ENCODE measurements around the gene PEX10. TPM values are rescaled to one million over a fixed set of nuclear protein-coding genes. Genes with fewer than 3 reads are reported as not detected.

The PEX10 gene
- total RNA-seq, 1 experiment from 2014 or later, result 24.3 TPM

- Histone ChIP-seq H3K4me2 (no peak overlapping the region), H3K79me2 (ENCODE audit: low read depth) (no peaks in the 10 kb centered on the region), H3K27ac (no peak overlapping the region), H3F3A (ENCODE audit: insufficient read depth, low read depth) (peaks cover 12% of the 10 kb centered on the region; the same call in 1 of the 2 replicates), H3K36me3 (ENCODE audit: low read depth) (no peaks in the 10 kb centered on the region), H3K9me2 (ENCODE audit: insufficient read depth) (no peaks in the 10 kb centered on the region), H2AFZ (no peak overlapping the region), H3K4me1 (replicated peaks; ENCODE audit: insufficient read depth) (peaks cover 15% of the 10 kb centered on the region), H3K4me3 (no peak overlapping the region), H3K27me3 (ENCODE audit: insufficient read depth, low read depth) (peaks cover 29% of the 10 kb centered on the region), H3K9me3 (ENCODE audit: insufficient read depth, low read depth) (peaks cover 13% of the 10 kb centered on the region), H4K20me1 (ENCODE audit: insufficient read depth) (no peaks in the 10 kb centered on the region)
- intact Hi-C loops (cut with micrococcal nuclease; ENCODE audit: unreplicated experiment), result loop anchor here (10.0 kb wide), 1 partner anchor 225 kb away; no protein-coding TSS in a partner anchor
- no peak for TF ChIP-seq CTCF (conservative IDR thresholded peaks at IDR 0.05)
- TF ChIP-seq EZH2 (IDR thresholded peaks at IDR 0.05; ENCODE audit: low read depth), result no peak
- no TSS peak for BruUV-seq (replicated peaks)
- DNase-seq, result no peak
- POLR2A ChIA-PET (ENCODE audit: unreplicated experiment), result interaction anchor here (0.5 kb wide), 1 partner anchor 122 kb away, joined by 10 read pairs; no protein-coding TSS in a partner anchor
- CTCF ChIA-PET, result no interaction called here
These were observed 7.1 kb upstream of the PEX10 start for GRCh38 chr1:2419416-2419815.

GRCh38 chr1:2418791-2419320 is 6.5 kb upstream of the PEX10 start:
- CTCF ChIA-PET, result no interaction called here
- intact Hi-C loops (cut with micrococcal nuclease; ENCODE audit: unreplicated experiment), result loop anchor here (10.0 kb wide), 1 partner anchor 226 kb away; no protein-coding TSS in a partner anchor

GRCh38 chr1:2417833-2418225 is 5.5 kb upstream of the PEX10 start:
- H4K20me1 ChIP-seq (ENCODE audit: insufficient read depth), result no peaks in the 10 kb centered on the region
- intact Hi-C loops (cut with micrococcal nuclease; ENCODE audit: unreplicated experiment), result loop anchor here (10.0 kb wide), 1 partner anchor 227 kb away; no protein-coding TSS in a partner anchor
- no TSS peak for BruUV-seq (replicated peaks)
- H3K9me2 ChIP-seq (ENCODE audit: insufficient read depth), result no peaks in the 10 kb centered on the region
- peaks cover 21% of the 10 kb centered on the region; the same call in 1 of the 2 replicates for H3F3A ChIP-seq (ENCODE audit: insufficient read depth, low read depth)
- peaks cover 6% of the 10 kb centered on the region; the same call in 1 of the 2 replicates for H3K9me3 ChIP-seq (ENCODE audit: insufficient read depth, low read depth)
- peaks cover 13% of the 10 kb centered on the region; the same call in 1 of the 2 replicates for H3K79me2 ChIP-seq (ENCODE audit: low read depth)
- H3K36me3 ChIP-seq (ENCODE audit: low read depth), result no peaks in the 10 kb centered on the region
- DNase-seq, result no peak
- TF ChIP-seq CTCF (conservative IDR thresholded peaks at IDR 0.05), result no peak
- TF ChIP-seq EZH2 (IDR thresholded peaks at IDR 0.05; ENCODE audit: low read depth), result no peak
- no peak overlapping the region for H3K27ac ChIP-seq
- no peak overlapping the region for H3K4me2 ChIP-seq
- POLR2A ChIA-PET (ENCODE audit: unreplicated experiment), result no interaction called here
- peaks cover 25% of the 10 kb centered on the region for H3K4me1 ChIP-seq (replicated peaks; ENCODE audit: insufficient read depth)
- CTCF ChIA-PET, result no interaction called here
- peaks cover 19% of the 10 kb centered on the region; the same call in 1 of the 2 replicates for H3K27me3 ChIP-seq (ENCODE audit: insufficient read depth, low read depth)
- H3K4me3 ChIP-seq, result no peak overlapping the region
- no peak overlapping the region for H2AFZ ChIP-seq

More at GRCh38 chr1:2418791-2419320, 6.5 kb upstream of the PEX10 start:
- H2AFZ ChIP-seq, result no peak overlapping the region
- BruUV-seq (replicated peaks), result no TSS peak
- H4K20me1 ChIP-seq (ENCODE audit: insufficient read depth), result no peaks in the 10 kb centered on the region
- 0 out of 2 replicates have a peak, but pooled peaks cover 4% of the 10 kb centered on the region for H3K79me2 ChIP-seq (ENCODE audit: low read depth)
- DNase-seq, result no peak
- H3K4me2 ChIP-seq, result no peak overlapping the region
- H3K36me3 ChIP-seq (ENCODE audit: low read depth), result no peaks in the 10 kb centered on the region
- TF ChIP-seq EZH2 (IDR thresholded peaks at IDR 0.05; ENCODE audit: low read depth), result no peak
- TF ChIP-seq CTCF (conservative IDR thresholded peaks at IDR 0.05), result no peak
- H3K9me2 ChIP-seq (ENCODE audit: insufficient read depth), result no peaks in the 10 kb centered on the region
- POLR2A ChIA-PET (ENCODE audit: unreplicated experiment), result no interaction called here
- H3K4me1 ChIP-seq (replicated peaks; ENCODE audit: insufficient read depth), result peaks cover 20% of the 10 kb centered on the region
- peaks cover 15% of the 10 kb centered on the region; the same call in 1 of the 2 replicates for H3F3A ChIP-seq (ENCODE audit: insufficient read depth, low read depth)
- no peak overlapping the region for H3K27ac ChIP-seq
- peaks cover 29% of the 10 kb centered on the region for H3K27me3 ChIP-seq (ENCODE audit: insufficient read depth, low read depth)
- H3K4me3 ChIP-seq, result no peak overlapping the region
- H3K9me3 ChIP-seq (ENCODE audit: insufficient read depth, low read depth), result peaks cover 13% of the 10 kb centered on the region

All from PC-9 (cell line).